Cardiac muscle cell (in vitro differentiated cells and primary cell): ENCODE measurements around the gene CDCA3. TPM values are rescaled to one million over a fixed set of nuclear protein-coding genes. Genes with fewer than 3 reads are reported as not detected.
"Not testable (repeated sequence)": the region's sequence is repeated elsewhere in the genome, so short reads cannot be mapped to it uniquely, and the experiment has no call there.

Source experiments
- DNase-seq, 2 donors: peaks; one replicate each; pipeline versions ENCODE4 v3.0.0 to v3.0.0-alpha.2; 2010 to 2017; ENCODE audit warnings: low read depth in 1 of 2, low spot score in 1 of 2
- H3K27ac ChIP-seq: fragments of 200-600 bp; sonication (generic); 2 replicates; pipeline ENCODE4 v1.5.1; 2016
- H3K27me3 ChIP-seq: fragments of 200-600 bp; sonication (generic); 2 replicates; pipeline ENCODE4 v1.6.0; 2016; ENCODE audit warnings: control low read depth
- H3K36me3 ChIP-seq: fragments of 200-600 bp; sonication (generic); 2 replicates; pipeline ENCODE4 v1.5.1; 2016; ENCODE audit warnings: control low read depth
- H3K4me1 ChIP-seq: fragments of 200-600 bp; sonication (generic); 2 replicates; pipeline ENCODE4 v1.8.1; 2017; ENCODE audit warnings: low read depth, mild to moderate bottlenecking, mixed run types
- H3K4me3 ChIP-seq: fragments of 200-600 bp; sonication (generic); 2 replicates; pipeline ENCODE4 v1.5.1; 2016; ENCODE audit warnings: mild to moderate bottlenecking
- H3K9me3 ChIP-seq: fragments of 200-600 bp; sonication (generic); 2 replicates; pipeline ENCODE4 v1.5.1; 2017; ENCODE audit warnings: low read depth, mild to moderate bottlenecking, control low read depth
- CTCF ChIP-seq: IDR thresholded peaks from 2 replicates; pipeline ENCODE4 v1.5.1; 2012; ENCODE audit warnings: low read depth, mild to moderate bottlenecking, low read length
- polyA plus RNA-seq: library from polyadenylated mRNA; unstranded; fragments of >200 nt; fragmentation: Nextera tagmentation; extraction: Ambion mirVana; gene quantifications from 2 replicates; pipeline ENCODE4 v1.2.1, GENCODE V29; 2016
- total RNA-seq: library from RNA; depleted of rRNA; stranded (reverse); fragments of >200 nt; gene quantifications from 2 replicates; pipeline ENCODE4 v1.2.3, GENCODE V29; 2016

CDCA3 gene
- total and polyA plus RNA-seq, 2 experiments from 2014 or later: 10.4 to 42.8 TPM

GRCh38 chr12:6891646-6892001 lies 40.5 kb upstream of the CDCA3 start:
- H3K9me3 ChIP-seq: no peaks in the 10 kb centered on the region
- no peaks in the 10 kb centered on the region for H3K27me3 ChIP-seq
- H3K4me1 ChIP-seq: no peaks in the 10 kb centered on the region
- H3K27ac ChIP-seq: peak overlapping the region; percentile 54
- no peak for TF ChIP-seq CTCF
- H3K4me3 ChIP-seq: peak overlapping the region; percentile 25
- DNase-seq: no peak
- H3K36me3 ChIP-seq: no peaks in the 10 kb centered on the region

GRCh38 chr12:6890789-6891645 lies 39.9 kb upstream of the CDCA3 start:
- TF ChIP-seq CTCF: peak; percentile 81
- peak; percentile 98 to 99 for DNase-seq
- H3K36me3 ChIP-seq: no peaks in the 10 kb centered on the region
- peak overlapping the region; percentile 54 for H3K27ac ChIP-seq
- H3K4me1 ChIP-seq: no peaks in the 10 kb centered on the region
- H3K4me3 ChIP-seq: peak overlapping the region; percentile 32
- H3K9me3 ChIP-seq: no peaks in the 10 kb centered on the region
- H3K27me3 ChIP-seq: no peaks in the 10 kb centered on the region

- DNase-seq, H3K27ac ChIP-seq, H3K9me3 ChIP-seq, H3K36me3 ChIP-seq, H3K27me3 ChIP-seq, H3K4me3 ChIP-seq, H3K4me1 ChIP-seq: not testable (repeated sequence)
These were observed 38.9 kb upstream of the CDCA3 start for GRCh38 chr12:6889775-6890573.

GRCh38 chr12:6888794-6889193 lies 37.7 kb upstream of the CDCA3 start:
- H3K27me3 ChIP-seq, H3K4me3 ChIP-seq, H3K9me3 ChIP-seq, H3K27ac ChIP-seq, H3K36me3 ChIP-seq, DNase-seq, H3K4me1 ChIP-seq: not testable (repeated sequence)

- H3K27me3 ChIP-seq: no peaks in the 10 kb centered on the region
- H3K4me3 ChIP-seq: no peak overlapping the region
- no peak for DNase-seq
- H3K36me3 ChIP-seq: no peaks in the 10 kb centered on the region
- H3K27ac ChIP-seq: no peak overlapping the region
- no peak for TF ChIP-seq CTCF
- no peaks in the 10 kb centered on the region for H3K9me3 ChIP-seq
- H3K4me1 ChIP-seq: no peaks in the 10 kb centered on the region
These were observed 37.3 kb upstream of the CDCA3 start for GRCh38 chr12:6888360-6888759.

- no peak overlapping the region for H3K4me3 ChIP-seq
These were observed 36.4 kb upstream of the CDCA3 start for GRCh38 chr12:6887460-6887859.

GRCh38 chr12:6886206-6886999 lies 35.3 kb upstream of the CDCA3 start:
- not testable (repeated sequence) for DNase-seq, H3K27ac ChIP-seq, H3K4me3 ChIP-seq, H3K36me3 ChIP-seq, H3K9me3 ChIP-seq, H3K4me1 ChIP-seq, H3K27me3 ChIP-seq

More at GRCh38 chr12:6887460-6887859, 36.4 kb upstream of the CDCA3 start:
- no peaks in the 10 kb centered on the region for H3K4me1 ChIP-seq
- no peaks in the 10 kb centered on the region for H3K36me3 ChIP-seq
- no peaks in the 10 kb centered on the region for H3K27me3 ChIP-seq
- TF ChIP-seq CTCF: no peak
- H3K9me3 ChIP-seq: no peaks in the 10 kb centered on the region
- DNase-seq: no peak
- no peak overlapping the region for H3K27ac ChIP-seq
